Right cardiac atrium (tissue), 5 donors: ENCODE results near the gene POU3F1. TPM values are rescaled to one million over a fixed set of nuclear protein-coding genes. Genes with fewer than 3 reads are reported as not detected.
A peak's percentile ranks its signal among the peaks of the same experiment; 100 is the strongest.

Experiments used
- ATAC-seq, 2 donors: fragments of 200-7000 bp; cut with Tn5 transposase; one replicate each; pipeline versions ENCODE4 v1.8.0 to v1.9.1; 2020; ENCODE audit warnings: moderate library complexity in 2 of 2, mild to moderate bottlenecking in 1 of 2
- DNase-seq, 3 donors: peaks; one replicate each; pipeline ENCODE4 v3.0.0-alpha.2; 2020
- H3K27ac ChIP-seq: one replicate; pipeline ENCODE4 v1.5.1; 2013; ENCODE audit warnings: mild to moderate bottlenecking, low read length, control low read depth, moderate library complexity
- H3K27me3 ChIP-seq: one replicate; pipeline ENCODE4 v1.6.1; 2013; ENCODE audit not compliant: control insufficient read depth, insufficient read depth
- H3K4me1 ChIP-seq: one replicate; pipeline ENCODE4 v1.6.1; 2013; ENCODE audit warnings: low read length; ENCODE audit not compliant: control insufficient read depth, insufficient read depth
- H3K4me3 ChIP-seq: one replicate; pipeline ENCODE4 v1.5.1; 2013; ENCODE audit warnings: low read length, control low read depth
- H3K9me3 ChIP-seq: one replicate; pipeline ENCODE4 v1.6.1; 2013; ENCODE audit warnings: low read length; ENCODE audit not compliant: control insufficient read depth
- WGBS: extraction: QIAGEN DNeasy Blood & Tissue Kit; methylation state at CpG from one replicate; pipeline ENCODE4 v1.1.7; 2013; 5-methylcytosine and 5-hydroxymethylcytosine counted together
- intact Hi-C, 4 donors: fragments of 100-400 bp; cut with DNase I; formaldehyde crosslinking; loops; one replicate each; pipeline versions ENCODE4 v1.11.0 to v1.14.0; 2022 to 2023
- microRNA-seq, 2 donors: library from miRNA; unstranded; fragments of <30 nt; microRNA quantifications; one replicate each; pipeline ENCODE4 v1.2.0, GENCODE V29; 2020 to 2021
- polyA plus RNA-seq: library from polyadenylated mRNA; stranded (reverse); fragments of 200-250 nt; gene quantifications from one replicate; pipeline ENCODE4 v1.2.3, GENCODE V29; 2013
- total RNA-seq, 4 donors: library from RNA; stranded (reverse); fragmentation: NEBNext Ultra II Directional; extraction: Animal tissue kit (Norgen Biotek cat#: 25700); gene quantifications; one replicate each; pipeline ENCODE4 v1.2.1, GENCODE V29; 2021
- donor health status: healthy with polysubstance abuse.
- donor health status: DM: no; HTN: yes; CAD: no.
- donor health status: DM: no; HTN: no; CAD: no.
- donor health status: DM: no; HTN: yes; CAD: no; lungs with severe emphysema.
- donor health status: DM: yes; HTN: yes; CAD: no.

The POU3F1 gene
- total and polyA plus RNA-seq, 5 donors: 0.07 to 0.17 (median 0.13) TPM; not detected in 1

- peak overlapping the region; percentile 96 for H3K27ac ChIP-seq
- intact Hi-C loops: no loop called here
- H3K9me3 ChIP-seq: no peaks in the 10 kb centered on the region
- WGBS: 16% methylated on average over 9 of the region's 9 CpGs
- peak; percentile 68 to 79 (median 79) for DNase-seq
- no peaks in the 10 kb centered on the region for H3K27me3 ChIP-seq
- no peak overlapping the region for H3K4me3 ChIP-seq
- peak; percentile 39 to 60 for ATAC-seq
- H3K4me1 ChIP-seq: peaks cover 26% of the 10 kb centered on the region
Observed at GRCh38 chr1:37999430-38000232, 47.0 kb downstream of the POU3F1 start.

- peak overlapping the region; percentile 96 for H3K27ac ChIP-seq
- no peak overlapping the region for H3K4me3 ChIP-seq
- H3K27me3 ChIP-seq: no peaks in the 10 kb centered on the region
- H3K9me3 ChIP-seq: no peaks in the 10 kb centered on the region
- peaks cover 26% of the 10 kb centered on the region for H3K4me1 ChIP-seq
- 60% methylated on average over 16 of the region's 16 CpGs for WGBS
- ATAC-seq (no peak), DNase-seq (peak in 1 of 3 donors; percentile 22)
- intact Hi-C loops: no loop called here
Observed at GRCh38 chr1:37998913-37999429, 47.6 kb downstream of the POU3F1 start.

GRCh38 chr1:37998089-37998808 lies 48.3 kb downstream of the POU3F1 start:
- Histone ChIP-seq H3K4me3 (no peak overlapping the region), H3K9me3 (no peaks in the 10 kb centered on the region), H3K27ac (no peak overlapping the region), H3K4me1 (peaks cover 25% of the 10 kb centered on the region), H3K27me3 (no peaks in the 10 kb centered on the region)
- WGBS: 81% methylated on average over 9 of the region's 9 CpGs
- DNase-seq: no peak
- no peak for ATAC-seq
- intact Hi-C loops: no loop called here

GRCh38 chr1:37997256-37998088 lies 49.1 kb downstream of the POU3F1 start:
- ATAC-seq (no peak), DNase-seq (peak in 1 of 3 donors; percentile 22)
- peaks cover 24% of the 10 kb centered on the region for H3K4me1 ChIP-seq
- no peaks in the 10 kb centered on the region for H3K9me3 ChIP-seq
- H3K27ac ChIP-seq: no peak overlapping the region
- H3K4me3 ChIP-seq: no peak overlapping the region
- intact Hi-C loops: no loop called here
- H3K27me3 ChIP-seq: no peaks in the 10 kb centered on the region
- 92% methylated on average over 25 of the region's 25 CpGs for WGBS

GRCh38 chr1:37995751-37996345 lies 50.7 kb downstream of the POU3F1 start:
- DNase-seq (peak; percentile 86 to 94 (median 93)), ATAC-seq (peak; percentile 68 to 84)
- 10% methylated on average over 46 of the region's 46 CpGs for WGBS
- Histone ChIP-seq H3K9me3 (no peaks in the 10 kb centered on the region), H3K4me1 (peaks cover 16% of the 10 kb centered on the region), H3K27me3 (no peaks in the 10 kb centered on the region), H3K27ac (peak overlapping the region; percentile 7), H3K4me3 (peak overlapping the region; percentile 10)
- intact Hi-C loops: no loop called here

GRCh38 chr1:37994886-37995566 lies 51.6 kb downstream of the POU3F1 start:
- no peaks in the 10 kb centered on the region for H3K9me3 ChIP-seq
- no peak overlapping the region for H3K4me3 ChIP-seq
- intact Hi-C loops: no loop called here
- no peaks in the 10 kb centered on the region for H3K27me3 ChIP-seq
- peaks cover 8% of the 10 kb centered on the region for H3K4me1 ChIP-seq
- no peak for DNase-seq
- no peak overlapping the region for H3K27ac ChIP-seq
- 75% methylated on average over 11 of the region's 11 CpGs for WGBS
- ATAC-seq: no peak

Small RNAs within 50 kb of the gene (microRNA-seq; reads per million reads assigned to microRNA genes)
- 0 reads per million in 2 donors for gene MIR3659

Other genes with a start within 250 kb of the POU3F1 start
- 10 to 100 TPM; 45.5 to 61.2 (median 55.5) TPM for gene C1orf122, start 239.0 kb downstream of the POU3F1 start, total RNA-seq
- 84.0 TPM for gene C1orf122, start 239.0 kb downstream of the POU3F1 start, polyA plus RNA-seq
- 1 to 10 TPM; 4.0 to 8.4 (median 5.8) TPM for gene YRDC, start 238.6 kb downstream of the POU3F1 start, total RNA-seq
- 5.7 TPM for gene YRDC, start 238.6 kb downstream of the POU3F1 start, polyA plus RNA-seq
- 10 to 100 TPM in 3 of 4 donors, 1 to 10 TPM in 1; 8.9 to 13.4 (median 11.0) TPM for gene MTF1, start 187.2 kb downstream of the POU3F1 start, total RNA-seq
- 2.4 TPM for gene MTF1, start 187.2 kb downstream of the POU3F1 start, polyA plus RNA-seq
- 10 to 100 TPM; 16.4 to 22.4 (median 17.6) TPM for gene INPP5B, start 99.7 kb downstream of the POU3F1 start, total RNA-seq
- 11.7 TPM for gene INPP5B, start 99.7 kb downstream of the POU3F1 start, polyA plus RNA-seq
- 10 to 100 TPM; 25.2 to 34.1 (median 31.0) TPM for gene SF3A3, start 56.8 kb downstream of the POU3F1 start, total RNA-seq
- 14.4 TPM for gene SF3A3, start 56.8 kb downstream of the POU3F1 start, polyA plus RNA-seq
- gene FHL3, start 41.3 kb downstream of the POU3F1 start, total RNA-seq: 10 to 100 TPM in 1 of 4 donors, 1 to 10 TPM in 3; 8.1 to 15.6 (median 9.1) TPM
- 9.7 TPM for gene FHL3, start 41.3 kb downstream of the POU3F1 start, polyA plus RNA-seq
- 10 to 100 TPM; 25.5 to 31.9 (median 30.0) TPM for gene UTP11, start 34.1 kb downstream of the POU3F1 start, total RNA-seq
- gene UTP11, start 34.1 kb downstream of the POU3F1 start, polyA plus RNA-seq: 34.5 TPM